ENCODE results near the gene PNPT1. TPM values are rescaled to one million over a fixed set of nuclear protein-coding genes. Genes with fewer than 3 reads are reported as not detected.
"Not testable (repeated sequence)": the region's sequence is repeated elsewhere in the genome, so short reads cannot be mapped to it uniquely, and the experiment has no call there.

Gene PNPT1
- total RNA-seq (10 to 100 TPM; 60.2 to 74.9 TPM), polyA plus RNA-seq (24.3 TPM)

- H3K27me3 Mint-ChIP-seq, result no peaks in the 10 kb centered on the region
- Histone ChIP-seq H3K27me3 (ENCODE audit: insufficient read depth, low read length, poor library complexity, severe bottlenecking) (no peaks in the 10 kb centered on the region), H3K4me1 (ENCODE audit: insufficient read depth, low read length) (peaks cover 18% of the 10 kb centered on the region), H3K9me3 (ENCODE audit: low read length) (no peaks in the 10 kb centered on the region), H3K27ac (ENCODE audit: low read depth, low read length) (peak within 1 kb of the TSS; percentile 76), H3K4me3 (ENCODE audit: low read length) (peak within 1 kb of the TSS; percentile 100), H3K36me3 (ENCODE audit: insufficient read depth, low read length) (no peaks in the 10 kb centered on the region)
- ChIA-PET CTCF (no interaction called here), POLR2A (no interaction called here)
- no peaks in the 10 kb centered on the region for H3K9me3 Mint-ChIP-seq
- H3K36me3 Mint-ChIP-seq, result peaks cover 0 to 16% (median 7%) of the 10 kb centered on the region in 3 donors
- H3K4me3 Mint-ChIP-seq, result peak within 1 kb of the TSS; percentile 96 to 99 (median 98)
- peak within 1 kb of the TSS; percentile 88 to 96 (median 94) for H3K27ac Mint-ChIP-seq
- peaks cover 31 to 55% (median 47%) of the 10 kb centered on the region in 3 donors for H3K4me1 Mint-ChIP-seq
- DNase-seq, result peak; percentile 85 to 93 (median 89)
These were observed at the start of gene PNPT1 for GRCh38 chr2:55693181-55694125. Gene PNPT1, minus strand, starts transcription at chr2:55693844. Its CDS starts 21 bp downstream, at chr2:55693823.

GRCh38 chr2:55742996-55743395 lies 49.4 kb upstream of the PNPT1 start:
- no peaks in the 10 kb centered on the region for H3K4me1 Mint-ChIP-seq
- Histone ChIP-seq H3K4me1 (ENCODE audit: insufficient read depth, low read length) (no peaks in the 10 kb centered on the region), H3K4me3 (ENCODE audit: low read length) (no peak overlapping the region), H3K27ac (ENCODE audit: low read depth, low read length) (no peak overlapping the region), H3K36me3 (ENCODE audit: insufficient read depth, low read length) (no peaks in the 10 kb centered on the region), H3K27me3 (ENCODE audit: insufficient read depth, low read length, poor library complexity, severe bottlenecking) (no peaks in the 10 kb centered on the region), H3K9me3 (ENCODE audit: low read length) (no peaks in the 10 kb centered on the region)
- ChIA-PET POLR2A (no interaction called here), CTCF (no interaction called here)
- H3K4me3 Mint-ChIP-seq, result no peak overlapping the region
- no peaks in the 10 kb centered on the region for H3K36me3 Mint-ChIP-seq
- DNase-seq, result no peak
- peaks cover 0 to 1% (median 0%) of the 10 kb centered on the region in 5 donors for H3K9me3 Mint-ChIP-seq
- H3K27me3 Mint-ChIP-seq, result peaks cover 9 to 31% of the 10 kb centered on the region in 2 donors
- H3K27ac Mint-ChIP-seq, result no peak overlapping the region

GRCh38 chr2:55736019-55736536 lies 42.4 kb upstream of the PNPT1 start:
- H3K36me3 ChIP-seq (ENCODE audit: insufficient read depth, low read length); POLR2A ChIA-PET; DNase-seq; H3K4me1 ChIP-seq (ENCODE audit: insufficient read depth, low read length); H3K27ac Mint-ChIP-seq; H3K4me1 Mint-ChIP-seq; H3K36me3 Mint-ChIP-seq; H3K9me3 ChIP-seq (ENCODE audit: low read length); H3K27me3 Mint-ChIP-seq; H3K9me3 Mint-ChIP-seq; H3K27ac ChIP-seq (ENCODE audit: low read depth, low read length); H3K27me3 ChIP-seq (ENCODE audit: insufficient read depth, low read length, poor library complexity, severe bottlenecking); CTCF ChIA-PET; H3K4me3 Mint-ChIP-seq; H3K4me3 ChIP-seq (ENCODE audit: low read length): not testable (repeated sequence)

GRCh38 chr2:55734726-55735125 lies 41.1 kb upstream of the PNPT1 start:
- H3K27ac ChIP-seq (ENCODE audit: low read depth, low read length), result no peak overlapping the region
- no peak overlapping the region for H3K4me3 ChIP-seq (ENCODE audit: low read length)
- H3K9me3 ChIP-seq (ENCODE audit: low read length), result no peaks in the 10 kb centered on the region
- Mint-ChIP-seq H3K36me3 (no peaks in the 10 kb centered on the region), H3K27ac (no peak overlapping the region), H3K4me1 (no peaks in the 10 kb centered on the region), H3K9me3 (peaks cover 0 to 1% (median 0%) of the 10 kb centered on the region in 5 donors), H3K27me3 (peaks cover 2 to 3% of the 10 kb centered on the region in 2 donors), H3K4me3 (no peak overlapping the region)
- no peak for DNase-seq
- ChIA-PET POLR2A (no interaction called here), CTCF (no interaction called here)
- no peaks in the 10 kb centered on the region for H3K36me3 ChIP-seq (ENCODE audit: insufficient read depth, low read length)
- no peaks in the 10 kb centered on the region for H3K4me1 ChIP-seq (ENCODE audit: insufficient read depth, low read length)
- no peaks in the 10 kb centered on the region for H3K27me3 ChIP-seq (ENCODE audit: insufficient read depth, low read length, poor library complexity, severe bottlenecking)

- ChIA-PET POLR2A (no interaction called here), CTCF (no interaction called here)
- Mint-ChIP-seq H3K9me3 (peaks cover 0 to 1% (median 0%) of the 10 kb centered on the region in 5 donors), H3K4me3 (no peak overlapping the region), H3K27ac (no peak overlapping the region), H3K4me1 (no peaks in the 10 kb centered on the region), H3K27me3 (peaks cover 2 to 3% of the 10 kb centered on the region in 2 donors), H3K36me3 (no peaks in the 10 kb centered on the region)
- no peak overlapping the region for H3K27ac ChIP-seq (ENCODE audit: low read depth, low read length)
- H3K4me1 ChIP-seq (ENCODE audit: insufficient read depth, low read length), result no peaks in the 10 kb centered on the region
- H3K9me3 ChIP-seq (ENCODE audit: low read length), result no peaks in the 10 kb centered on the region
- no peaks in the 10 kb centered on the region for H3K27me3 ChIP-seq (ENCODE audit: insufficient read depth, low read length, poor library complexity, severe bottlenecking)
- no peak for DNase-seq
- no peak overlapping the region for H3K4me3 ChIP-seq (ENCODE audit: low read length)
- no peaks in the 10 kb centered on the region for H3K36me3 ChIP-seq (ENCODE audit: insufficient read depth, low read length)
These were observed 39.7 kb upstream of the PNPT1 start for GRCh38 chr2:55733335-55733734.

- ChIA-PET POLR2A (no interaction called here), CTCF (no interaction called here)
- Mint-ChIP-seq H3K36me3 (no peaks in the 10 kb centered on the region), H3K9me3 (peaks cover 0 to 1% (median 0%) of the 10 kb centered on the region in 5 donors), H3K27ac (no peak overlapping the region), H3K27me3 (peaks cover 2 to 6% of the 10 kb centered on the region in 2 donors), H3K4me3 (no peak overlapping the region), H3K4me1 (no peaks in the 10 kb centered on the region)
- no peak overlapping the region for H3K4me3 ChIP-seq (ENCODE audit: low read length)
- no peaks in the 10 kb centered on the region for H3K4me1 ChIP-seq (ENCODE audit: insufficient read depth, low read length)
- no peak overlapping the region for H3K27ac ChIP-seq (ENCODE audit: low read depth, low read length)
- H3K27me3 ChIP-seq (ENCODE audit: insufficient read depth, low read length, poor library complexity, severe bottlenecking), result no peaks in the 10 kb centered on the region
- no peaks in the 10 kb centered on the region for H3K9me3 ChIP-seq (ENCODE audit: low read length)
- H3K36me3 ChIP-seq (ENCODE audit: insufficient read depth, low read length), result no peaks in the 10 kb centered on the region
- DNase-seq, result no peak
These were observed 39.2 kb upstream of the PNPT1 start for GRCh38 chr2:55732854-55733253.

GRCh38 chr2:55729136-55729685 lies 35.6 kb upstream of the PNPT1 start:
- Mint-ChIP-seq H3K9me3 (peaks cover 0 to 1% (median 0%) of the 10 kb centered on the region in 5 donors), H3K27ac (no peak overlapping the region), H3K4me1 (no peaks in the 10 kb centered on the region), H3K27me3 (peaks cover 3 to 12% of the 10 kb centered on the region in 2 donors), H3K4me3 (no peak overlapping the region), H3K36me3 (no peaks in the 10 kb centered on the region)
- Histone ChIP-seq H3K9me3 (ENCODE audit: low read length) (no peaks in the 10 kb centered on the region), H3K4me1 (ENCODE audit: insufficient read depth, low read length) (no peaks in the 10 kb centered on the region), H3K27me3 (ENCODE audit: insufficient read depth, low read length, poor library complexity, severe bottlenecking) (no peaks in the 10 kb centered on the region), H3K27ac (ENCODE audit: low read depth, low read length) (no peak overlapping the region), H3K4me3 (ENCODE audit: low read length) (no peak overlapping the region), H3K36me3 (ENCODE audit: insufficient read depth, low read length) (no peaks in the 10 kb centered on the region)
- ChIA-PET POLR2A (no interaction called here), CTCF (no interaction called here)
- DNase-seq, result no peak

- Mint-ChIP-seq H3K9me3 (no peaks in the 10 kb centered on the region), H3K4me3 (no peak overlapping the region), H3K27ac (no peak overlapping the region), H3K27me3 (peaks cover 2 to 17% of the 10 kb centered on the region in 2 donors), H3K4me1 (no peaks in the 10 kb centered on the region), H3K36me3 (no peaks in the 10 kb centered on the region)
- ChIA-PET POLR2A (no interaction called here), CTCF (no interaction called here)
- Histone ChIP-seq H3K27me3 (ENCODE audit: insufficient read depth, low read length, poor library complexity, severe bottlenecking) (no peaks in the 10 kb centered on the region), H3K4me1 (ENCODE audit: insufficient read depth, low read length) (no peaks in the 10 kb centered on the region), H3K4me3 (ENCODE audit: low read length) (no peak overlapping the region), H3K36me3 (ENCODE audit: insufficient read depth, low read length) (no peaks in the 10 kb centered on the region), H3K9me3 (ENCODE audit: low read length) (no peaks in the 10 kb centered on the region), H3K27ac (ENCODE audit: low read depth, low read length) (no peak overlapping the region)
- no peak for DNase-seq
These were observed 28.1 kb upstream of the PNPT1 start for GRCh38 chr2:55721596-55722215.

Measured in CD8-positive, alpha-beta memory T cell (primary cell).